HG03280 (cell line): Measurements from ENCODE around the gene VSIG4.
A peak's percentile ranks its signal among the peaks of the same experiment; 100 is the strongest.
"Not testable (repeated sequence)": the region's sequence is repeated elsewhere in the genome, so short reads cannot be mapped to it uniquely, and the experiment has no call there.

Source experiments
- ATAC-seq: cut with Tn5 transposase; IDR thresholded peaks from one replicate; pipeline ENCODE4 v1.9.1; 2021; ENCODE audit warnings: mild to moderate bottlenecking, moderate library complexity; ENCODE audit not compliant: unreplicated experiment

VSIG4 gene

GRCh38 chrX:66039944-66040343 is at the start of gene VSIG4:
Gene VSIG4 (minus strand): TSS chrX:66040080. CDS start chrX:66039998, 82 bp downstream.
- ATAC-seq = no peak

- no peak for ATAC-seq
Measured at GRCh38 chrX:66076801-66077200, 36.9 kb upstream of the VSIG4 start.

- ATAC-seq = no peak
Measured at GRCh38 chrX:66074920-66075879, 35.3 kb upstream of the VSIG4 start.

DNA sequence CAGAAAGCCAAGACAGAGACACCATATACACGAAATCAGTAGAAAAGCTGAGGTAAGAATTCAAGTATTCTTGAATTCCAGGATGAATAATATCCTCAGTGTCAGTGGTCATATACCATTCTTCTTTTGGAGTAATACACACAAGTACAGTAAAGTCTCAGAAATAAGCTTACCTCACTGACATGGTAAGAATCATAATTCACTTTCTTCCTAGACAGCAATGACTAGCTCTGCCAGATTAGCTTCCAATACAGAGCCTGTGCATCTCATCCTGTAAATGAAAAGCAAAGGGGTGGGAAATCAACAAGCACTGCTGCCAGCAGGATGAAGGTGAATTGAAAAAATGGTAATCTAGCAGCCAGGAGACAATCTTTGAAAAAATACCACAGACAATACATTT is 31.2 kb upstream of the VSIG4 start:
- no peak for ATAC-seq

GRCh38 chrX:66064261-66064660 is 24.4 kb upstream of the VSIG4 start:
- no peak for ATAC-seq

DNA sequence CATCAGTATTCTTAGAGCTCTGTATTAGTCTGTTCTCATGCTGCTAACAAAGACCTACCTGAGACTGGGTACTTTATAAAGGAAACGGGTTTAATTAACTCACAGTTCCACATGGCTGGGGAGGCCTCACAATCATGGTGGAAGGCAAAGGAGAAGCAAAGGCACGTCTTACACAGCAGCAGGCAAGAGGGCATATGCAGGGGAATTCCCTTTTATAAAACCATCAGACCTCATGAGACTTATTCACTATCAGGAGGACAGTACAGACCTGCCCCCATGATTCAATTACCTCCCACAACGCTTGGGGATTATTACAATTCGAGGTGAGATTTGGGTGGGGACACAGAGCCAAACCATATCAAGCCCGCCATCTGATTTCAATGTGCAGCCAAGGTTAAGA is 17.1 kb upstream of the VSIG4 start:
- ATAC-seq = not testable (repeated sequence)

- ATAC-seq = no peak
Measured at GRCh38 chrX:66054978-66055377, 15.1 kb upstream of the VSIG4 start.

DNA sequence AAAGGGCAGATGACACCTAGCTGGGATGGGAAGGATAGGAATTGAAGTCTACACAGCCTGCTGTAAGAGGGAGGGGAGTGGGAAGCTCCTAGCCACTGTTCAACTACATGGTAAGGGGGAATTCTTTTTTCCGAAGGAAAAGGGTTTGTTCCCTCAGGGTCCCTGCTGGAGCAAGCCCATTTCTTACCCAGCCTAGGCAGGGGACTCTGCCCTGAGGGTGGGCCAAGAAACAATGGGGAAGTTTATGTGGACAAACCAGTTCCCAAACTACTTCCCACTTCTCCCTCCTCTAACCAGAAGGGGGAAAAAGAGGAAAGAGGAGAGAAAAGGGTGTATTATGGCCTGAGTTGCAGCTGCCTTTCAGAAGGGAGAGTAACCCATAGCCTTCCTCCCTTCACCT is 13.5 kb upstream of the VSIG4 start:
- no peak for ATAC-seq

DNA sequence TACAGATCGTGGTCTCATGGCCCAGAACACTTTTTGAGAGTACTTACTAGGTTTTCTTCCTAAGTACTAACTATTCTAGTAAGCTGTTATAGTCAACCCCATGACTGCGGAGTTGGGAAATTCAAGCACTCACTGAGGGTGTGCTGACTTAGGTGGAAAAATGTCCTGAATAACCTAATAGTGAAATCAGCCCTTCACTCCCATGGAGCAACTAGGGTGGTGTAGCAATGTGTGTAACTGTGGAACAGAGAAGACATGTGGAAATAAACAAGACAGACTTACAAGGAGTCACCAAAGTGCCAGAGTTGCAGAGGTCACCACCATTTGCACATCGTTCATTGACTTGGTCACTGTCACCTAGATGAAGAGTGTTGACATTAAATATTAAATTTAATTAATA is 12.1 kb upstream of the VSIG4 start:
- no peak for ATAC-seq

DNA sequence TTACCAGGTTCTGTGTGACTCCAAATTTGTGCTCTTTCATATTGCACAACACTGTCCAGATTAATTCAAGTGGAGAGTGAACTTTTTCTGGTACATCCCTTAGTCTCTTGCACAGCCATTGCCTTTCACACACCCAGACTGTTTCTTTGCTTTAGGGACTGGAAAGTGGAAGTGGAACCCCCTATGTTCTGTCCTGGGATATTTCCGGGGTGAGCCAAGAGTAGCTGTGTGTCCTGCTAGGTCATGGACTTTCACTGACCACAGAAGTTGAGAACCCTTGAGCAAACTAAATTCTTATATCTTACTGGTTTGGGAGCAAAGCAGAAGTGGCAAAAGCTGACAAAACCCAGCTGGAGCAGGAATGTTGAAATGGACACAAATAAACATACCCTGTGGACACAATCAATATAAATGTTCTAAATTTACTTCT is 10.3 kb upstream of the VSIG4 start:
- no peak for ATAC-seq

- ATAC-seq = no peak
Measured at GRCh38 chrX:66049056-66049455, 9.2 kb upstream of the VSIG4 start.

DNA sequence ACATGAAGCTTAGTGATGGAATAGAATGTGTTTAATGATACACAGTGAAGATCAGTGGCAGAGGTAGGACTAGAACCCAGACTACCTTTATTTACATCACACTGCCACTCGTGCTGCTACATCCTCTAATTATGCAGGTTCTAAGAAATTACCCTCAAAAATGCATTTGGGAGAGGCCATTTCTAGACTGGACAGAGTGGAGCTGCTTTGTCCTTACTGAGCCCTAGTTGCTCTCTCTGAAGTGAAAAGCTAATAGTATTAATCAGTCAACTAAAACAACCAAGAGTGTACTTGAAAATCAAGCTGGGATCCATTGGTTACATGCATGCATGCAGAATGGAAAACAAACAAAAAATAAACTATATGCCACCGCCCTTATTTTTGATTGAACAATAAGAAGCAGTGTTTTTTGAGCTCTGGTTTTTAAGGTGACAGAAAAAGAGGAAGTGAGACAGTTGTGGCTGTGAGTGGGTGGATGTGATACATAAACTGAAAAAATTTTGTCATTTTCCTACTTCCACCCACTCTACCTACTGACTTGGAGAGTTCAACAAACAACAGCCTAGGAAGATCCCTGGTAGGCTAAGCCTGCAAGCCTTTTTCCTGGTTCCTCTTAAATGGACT is 6.8 kb upstream of the VSIG4 start:
- peak; percentile 79 for ATAC-seq

DNA sequence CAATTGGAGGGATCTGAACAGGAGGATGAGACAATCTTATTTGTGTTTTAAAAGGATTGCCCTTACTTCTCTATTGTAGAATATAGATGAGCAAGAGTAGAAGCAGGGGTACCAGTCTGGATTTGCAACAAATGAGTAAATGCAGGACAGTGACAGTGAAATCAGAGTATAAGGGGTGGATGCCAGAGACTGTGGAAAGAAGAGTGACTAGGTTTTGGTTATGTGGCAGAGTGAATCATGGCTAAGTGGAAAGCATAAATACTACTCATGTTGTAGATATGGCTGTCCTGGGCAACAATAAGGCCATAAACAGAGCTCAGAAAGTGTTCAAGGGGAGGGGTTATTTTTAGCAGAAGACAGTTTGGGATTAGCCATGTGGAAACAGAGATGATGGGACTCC is 6.0 kb upstream of the VSIG4 start:
- ATAC-seq = peak; percentile 10

DNA sequence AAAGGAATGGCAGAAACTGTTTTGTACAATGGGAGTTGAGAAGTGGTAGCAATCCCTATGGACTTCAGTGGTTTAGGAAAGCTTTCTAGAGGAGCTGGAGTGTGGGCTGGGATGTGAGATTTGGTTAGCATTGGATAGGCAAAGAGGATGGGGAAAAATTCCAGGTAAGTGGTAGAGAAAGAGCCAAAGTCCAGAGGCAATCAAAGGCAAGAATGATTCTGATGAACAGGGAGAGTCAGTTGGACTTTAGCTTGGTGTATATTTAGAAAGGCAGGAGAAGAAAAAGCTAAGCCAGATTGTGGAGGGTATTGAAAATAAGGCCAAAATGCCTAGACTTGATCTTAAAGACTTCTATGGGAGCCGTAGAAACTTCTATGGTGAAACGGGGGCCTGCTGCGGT is 3.7 kb upstream of the VSIG4 start:
- no peak for ATAC-seq

GRCh38 chrX:66042307-66043077 is 2.6 kb upstream of the VSIG4 start:
- ATAC-seq = no peak

- ATAC-seq = no peak
Measured at GRCh38 chrX:66038115-66038514, 1.8 kb downstream of the VSIG4 start.

GRCh38 chrX:66036231-66036630 is 3.6 kb downstream of the VSIG4 start:
- ATAC-seq = no peak

DNA sequence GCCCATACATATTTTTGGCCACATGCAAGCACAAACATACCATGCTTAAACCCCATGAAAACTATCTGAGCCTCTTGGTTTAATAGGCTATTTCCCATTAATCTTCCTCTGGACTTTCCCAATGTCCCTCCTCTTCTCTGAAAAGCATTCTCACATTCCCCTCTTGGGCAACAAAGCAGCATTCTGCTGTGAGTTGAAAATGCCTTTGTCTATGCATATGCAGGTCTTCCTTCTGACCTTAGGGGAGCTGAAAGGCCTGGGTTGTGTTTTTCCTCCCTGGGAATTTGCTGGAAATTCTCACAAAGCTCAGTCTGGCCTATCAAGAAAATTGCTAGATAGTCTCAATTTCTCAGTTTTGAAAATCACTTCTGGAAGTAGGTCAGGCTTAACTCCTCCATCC is 4.2 kb downstream of the VSIG4 start:
- ATAC-seq = no peak

GRCh38 chrX:66030505-66031317 is 9.2 kb downstream of the VSIG4 start:
- peak; percentile 75 for ATAC-seq

DNA sequence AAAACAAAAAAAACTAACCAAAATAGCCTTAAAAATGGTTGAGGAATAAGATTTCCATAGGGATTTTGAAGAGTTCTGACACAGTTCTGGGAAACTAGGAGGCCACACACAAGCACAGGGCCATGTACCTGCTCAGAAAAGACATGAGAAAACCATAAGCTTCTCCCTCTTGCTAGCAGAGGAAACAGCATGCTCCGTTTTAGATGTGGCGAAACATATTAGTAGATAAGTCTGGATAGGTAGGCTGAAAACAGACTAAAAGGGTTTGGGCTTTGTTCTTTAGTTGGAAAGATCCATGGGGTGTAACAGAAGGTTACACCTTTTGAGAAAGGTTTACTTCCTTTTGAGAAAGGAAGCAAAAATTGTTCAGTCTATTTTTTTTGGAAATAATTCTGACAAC is 10.9 kb downstream of the VSIG4 start:
- no peak for ATAC-seq

DNA sequence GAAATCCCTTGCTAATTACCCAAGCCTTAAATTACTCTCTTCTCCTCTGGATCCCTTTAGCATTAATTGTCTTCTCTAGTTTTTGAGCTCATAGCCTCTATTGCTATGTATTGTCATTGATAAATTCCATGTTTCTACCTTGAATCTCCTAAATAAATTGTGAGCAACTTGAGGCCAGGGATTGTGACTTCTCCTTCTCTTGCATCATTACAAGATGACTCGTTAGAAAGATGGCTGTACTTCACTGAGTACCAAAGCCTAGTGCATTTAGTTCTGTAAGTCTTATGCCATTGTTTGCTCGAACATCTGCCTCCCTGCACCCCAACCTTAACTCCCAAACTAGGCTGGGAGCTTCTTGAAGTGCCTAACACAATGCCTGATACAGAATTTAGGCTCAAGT is 15.3 kb downstream of the VSIG4 start:
- ATAC-seq = no peak
